H1 (cell line): ENCODE measurements around the gene DHX57. TPM values are rescaled to one million over a fixed set of nuclear protein-coding genes. Genes with fewer than 3 reads are reported as not detected.

Source experiments
- CHD7 ChIP-seq: fragments of 300-600 bp; sonication (generic); IDR thresholded peaks from 2 replicates; pipeline ENCODE4 v1.7.1; 2012; ENCODE audit warnings: low read length, moderate library complexity, mild to moderate bottlenecking, inconsistent platforms; ENCODE audit not compliant: insufficient replicate concordance
- polyA plus RNA-seq, 7 experiments: library from polyadenylated mRNA; depleted of rRNA in 3 of 7; stranded (reverse) in 5 of 7; unstranded in 2 of 7; fragments of >200 nt in 5 of 7; fragments of 200-250 nt in 2 of 7; gene quantifications; 1 replicate in 5 of 7; 2 replicates in 1 of 7; 4 replicates in 1 of 7; pipeline versions ENCODE4 v1.2.1 to v1.2.3, GENCODE V29; 2011 to 2013; ENCODE audit warnings: missing spikeins in 2 of 7, mixed read lengths in 2 of 7
- total RNA-seq: library from RNA; stranded (reverse); fragmentation: NEBNext Ultra II Directional; extraction: Animal tissue kit (Norgen Biotek cat#: 25700); gene quantifications from 2 replicates; pipeline ENCODE4 v1.2.1, GENCODE V29; 2021

DHX57 gene
- total and polyA plus RNA-seq, 2 of the 8 experiments (the other 6 are each of a cell fraction or from before 2014, with no cell fraction given) = 10.7 to 32.9 TPM

DNA sequence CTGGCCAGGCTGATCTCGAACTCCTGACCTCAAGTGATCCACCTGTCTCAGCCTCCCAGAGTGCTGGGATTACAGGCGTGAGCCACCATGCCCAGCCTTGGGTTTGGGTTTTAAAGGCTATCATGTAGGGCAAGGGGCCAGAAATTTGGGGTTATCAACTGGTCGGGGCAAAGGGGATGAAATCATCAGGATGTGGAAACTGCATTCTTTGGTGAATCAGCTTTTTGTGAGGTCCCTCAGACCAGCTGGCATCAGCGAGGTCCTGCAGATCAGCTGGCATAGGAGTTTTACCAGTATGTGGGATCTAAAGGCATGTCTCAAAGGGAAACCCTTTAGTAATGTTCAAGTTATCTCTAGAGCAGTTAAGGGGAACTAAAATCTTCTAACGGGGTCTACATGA lies 104.1 kb downstream of the DHX57 start (continued):
- TF ChIP-seq CHD7 = no peak
